WTC11 (cell line): ENCODE results near the gene FBF1. TPM values are rescaled to one million over a fixed set of nuclear protein-coding genes. Genes with fewer than 3 reads are reported as not detected.

Experiments used
- ATAC-seq: fragments of 200-7000 bp; cut with Tn5 transposase; 2 replicates; pipeline ENCODE4 v1.10.0; 2021; ENCODE audit warnings: mild to moderate bottlenecking, moderate library complexity
- CTCF ChIA-PET: fragments of 300-600 bp; sonication (Branson Sonifier 250); formaldehyde crosslinking; loops from one replicate; lab custom pipeline; 2021; ENCODE audit warnings: antibody characterized with exemption; lab: Charles Lee
- POLR2A ChIA-PET: fragments of 350-600 bp; sonication (Branson Sonifier 250); formaldehyde crosslinking; loops from one replicate; lab custom pipeline; 2021; ENCODE audit warnings: antibody characterized with exemption; lab: Charles Lee
- DNase-seq: peaks from one replicate; pipeline ENCODE4 v3.0.0; 2021; ENCODE audit warnings: low spot score
- H3K27ac Mint-ChIP-seq: 2 replicates; pipeline ENCODE4 v1.8.0; 2021; ENCODE audit warnings: mixed read lengths
- H3K27me3 Mint-ChIP-seq: 2 replicates; pipeline ENCODE4 v1.8.0; 2021; ENCODE audit warnings: low read depth, mild to moderate bottlenecking, moderate library complexity, mixed read lengths
- H3K36me3 Mint-ChIP-seq: 2 replicates; pipeline ENCODE4 v1.8.0; 2021; ENCODE audit warnings: mixed read lengths
- H3K4me1 Mint-ChIP-seq: 2 replicates; pipeline ENCODE4 v1.8.0; 2022; ENCODE audit warnings: mixed read lengths
- H3K4me3 Mint-ChIP-seq: 2 replicates; pipeline ENCODE4 v1.8.0; 2021; ENCODE audit warnings: mild to moderate bottlenecking, moderate library complexity, mixed read lengths
- H3K9me3 Mint-ChIP-seq: 2 replicates; pipeline ENCODE4 v1.8.0; 2021; ENCODE audit warnings: mixed read lengths
- CBFB ChIP-seq: sonication (generic); formaldehyde crosslinking; IDR thresholded peaks from 2 replicates; pipeline ENCODE4 v1.8.1; 2022; ENCODE audit warnings: mild to moderate bottlenecking, low read depth, missing genetic modification reagents
- IRF2 ChIP-seq: sonication (generic); formaldehyde crosslinking; IDR thresholded peaks from 2 replicates; pipeline ENCODE4 v1.8.0; 2022; ENCODE audit warnings: low read depth, missing genetic modification reagents, borderline replicate concordance
- JAZF1 ChIP-seq: fragments of 250-450 bp; sonication (Bioruptor Pico); IDR thresholded peaks from 2 replicates; pipeline ENCODE4 v1.9.0; 2021; ENCODE audit warnings: moderate library complexity, mild to moderate bottlenecking, inconsistent platforms
- JUN ChIP-seq: sonication (generic); formaldehyde crosslinking; IDR thresholded peaks from 2 replicates; pipeline ENCODE4 v1.8.0; 2023; ENCODE audit warnings: mild to moderate bottlenecking, missing genetic modification reagents
- MAX ChIP-seq: sonication (generic); formaldehyde crosslinking; IDR thresholded peaks from 2 replicates; pipeline ENCODE4 v1.8.0; 2022; ENCODE audit warnings: mild to moderate bottlenecking, missing genetic modification reagents
- MYBL2 ChIP-seq: sonication (generic); formaldehyde crosslinking; IDR thresholded peaks from 2 replicates; pipeline ENCODE4 v1.8.1; 2023; ENCODE audit warnings: mild to moderate bottlenecking, moderate library complexity, missing genetic modification reagents
- NR2C2 ChIP-seq: sonication (generic); formaldehyde crosslinking; IDR thresholded peaks from 2 replicates; pipeline ENCODE4 v1.8.0; 2022; ENCODE audit warnings: mild to moderate bottlenecking, missing genetic modification reagents
- PRDM15 ChIP-seq: sonication (generic); formaldehyde crosslinking; IDR thresholded peaks from 2 replicates; pipeline ENCODE4 v1.8.0; 2022; ENCODE audit warnings: missing genetic modification reagents
- STAT6 ChIP-seq: sonication (generic); formaldehyde crosslinking; conservative IDR thresholded peaks from 2 replicates; pipeline ENCODE4 v1.8.1; 2023; ENCODE audit warnings: mild to moderate bottlenecking, low read depth, missing genetic modification reagents, moderate library complexity
- ZNF512 ChIP-seq: sonication (generic); formaldehyde crosslinking; IDR thresholded peaks from 2 replicates; pipeline ENCODE4 v1.8.1; 2022; ENCODE audit warnings: missing genetic modification reagents, borderline replicate concordance
- ZNF532 ChIP-seq: fragments of 250-450 bp; sonication (Bioruptor Pico); IDR thresholded peaks from 2 replicates; pipeline ENCODE4 v1.9.0; 2021; ENCODE audit warnings: mild to moderate bottlenecking, borderline replicate concordance
- total RNA-seq: library from RNA; stranded (reverse); gene quantifications from 3 replicates; pipeline ENCODE4 v1.2.3, GENCODE V29; 2021
- TF ChIP-seq, protein P1 (sequence below): sonication (generic); formaldehyde crosslinking; IDR thresholded peaks from 2 replicates; pipeline ENCODE4 v1.8.1; 2023; ENCODE audit warnings: mild to moderate bottlenecking, missing genetic modification reagents
- TF ChIP-seq, protein P2 (sequence below): sonication (generic); formaldehyde crosslinking; IDR thresholded peaks from 2 replicates; pipeline ENCODE4 v1.8.0; 2023; ENCODE audit warnings: missing genetic modification reagents, mild to moderate bottlenecking, borderline replicate concordance

Gene FBF1
- total RNA-seq, 1 experiment from 2014 or later: 19.8 TPM

DNA sequence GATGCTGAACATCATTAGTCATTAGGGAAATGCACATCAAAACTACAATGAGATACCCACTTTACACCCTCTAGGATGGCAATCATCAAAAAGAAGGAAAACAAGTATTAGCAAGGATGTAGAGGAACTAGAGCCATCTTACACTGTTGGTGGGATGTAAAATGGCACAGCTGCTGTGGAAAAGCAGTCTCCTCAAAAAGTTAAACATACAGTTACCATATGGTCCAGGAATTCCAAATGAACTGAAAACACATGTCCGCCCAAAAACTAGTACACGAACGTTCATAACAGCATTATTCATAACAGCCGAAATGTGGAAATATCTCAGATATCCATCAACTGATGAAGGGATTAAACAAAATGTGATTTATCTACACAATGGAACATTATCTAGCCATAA lies 7.0 kb downstream of the FBF1 start (continued):
- TF ChIP-seq PRDM15 (CRISPR knock-in tag): no peak
- no peak for TF ChIP-seq ZNF512 (CRISPR knock-in tag)
- no peak for TF ChIP-seq JUN (CRISPR knock-in tag)
- no peak for TF ChIP-seq JAZF1 (CRISPR knock-in tag)
- TF ChIP-seq, protein P1, sequence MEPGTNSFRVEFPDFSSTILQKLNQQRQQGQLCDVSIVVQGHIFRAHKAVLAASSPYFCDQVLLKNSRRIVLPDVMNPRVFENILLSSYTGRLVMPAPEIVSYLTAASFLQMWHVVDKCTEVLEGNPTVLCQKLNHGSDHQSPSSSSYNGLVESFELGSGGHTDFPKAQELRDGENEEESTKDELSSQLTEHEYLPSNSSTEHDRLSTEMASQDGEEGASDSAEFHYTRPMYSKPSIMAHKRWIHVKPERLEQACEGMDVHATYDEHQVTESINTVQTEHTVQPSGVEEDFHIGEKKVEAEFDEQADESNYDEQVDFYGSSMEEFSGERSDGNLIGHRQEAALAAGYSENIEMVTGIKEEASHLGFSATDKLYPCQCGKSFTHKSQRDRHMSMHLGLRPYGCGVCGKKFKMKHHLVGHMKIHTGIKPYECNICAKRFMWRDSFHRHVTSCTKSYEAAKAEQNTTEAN (CRISPR knock-in tag): no peak
- TF ChIP-seq MYBL2 (CRISPR knock-in tag): no peak
- no peak for TF ChIP-seq STAT6 (CRISPR knock-in tag)

GRCh38 chr17:75932852-75933251 lies 8.0 kb downstream of the FBF1 start:
- DNase-seq: no peak
- H3K9me3 Mint-ChIP-seq: no peaks in the 10 kb centered on the region
- ATAC-seq: no peak
- H3K4me1 Mint-ChIP-seq: no peaks in the 10 kb centered on the region
- ChIA-PET CTCF (no interaction called here), POLR2A (no interaction called here)
- no peaks in the 10 kb centered on the region for H3K27me3 Mint-ChIP-seq
- no peak overlapping the region for H3K4me3 Mint-ChIP-seq
- no peaks in the 10 kb centered on the region; the same call in 1 of the 2 replicates for H3K36me3 Mint-ChIP-seq
- no peak overlapping the region for H3K27ac Mint-ChIP-seq
- TF ChIP-seq, protein P1 (CRISPR knock-in tag): no peak
- TF ChIP-seq, protein P2, sequence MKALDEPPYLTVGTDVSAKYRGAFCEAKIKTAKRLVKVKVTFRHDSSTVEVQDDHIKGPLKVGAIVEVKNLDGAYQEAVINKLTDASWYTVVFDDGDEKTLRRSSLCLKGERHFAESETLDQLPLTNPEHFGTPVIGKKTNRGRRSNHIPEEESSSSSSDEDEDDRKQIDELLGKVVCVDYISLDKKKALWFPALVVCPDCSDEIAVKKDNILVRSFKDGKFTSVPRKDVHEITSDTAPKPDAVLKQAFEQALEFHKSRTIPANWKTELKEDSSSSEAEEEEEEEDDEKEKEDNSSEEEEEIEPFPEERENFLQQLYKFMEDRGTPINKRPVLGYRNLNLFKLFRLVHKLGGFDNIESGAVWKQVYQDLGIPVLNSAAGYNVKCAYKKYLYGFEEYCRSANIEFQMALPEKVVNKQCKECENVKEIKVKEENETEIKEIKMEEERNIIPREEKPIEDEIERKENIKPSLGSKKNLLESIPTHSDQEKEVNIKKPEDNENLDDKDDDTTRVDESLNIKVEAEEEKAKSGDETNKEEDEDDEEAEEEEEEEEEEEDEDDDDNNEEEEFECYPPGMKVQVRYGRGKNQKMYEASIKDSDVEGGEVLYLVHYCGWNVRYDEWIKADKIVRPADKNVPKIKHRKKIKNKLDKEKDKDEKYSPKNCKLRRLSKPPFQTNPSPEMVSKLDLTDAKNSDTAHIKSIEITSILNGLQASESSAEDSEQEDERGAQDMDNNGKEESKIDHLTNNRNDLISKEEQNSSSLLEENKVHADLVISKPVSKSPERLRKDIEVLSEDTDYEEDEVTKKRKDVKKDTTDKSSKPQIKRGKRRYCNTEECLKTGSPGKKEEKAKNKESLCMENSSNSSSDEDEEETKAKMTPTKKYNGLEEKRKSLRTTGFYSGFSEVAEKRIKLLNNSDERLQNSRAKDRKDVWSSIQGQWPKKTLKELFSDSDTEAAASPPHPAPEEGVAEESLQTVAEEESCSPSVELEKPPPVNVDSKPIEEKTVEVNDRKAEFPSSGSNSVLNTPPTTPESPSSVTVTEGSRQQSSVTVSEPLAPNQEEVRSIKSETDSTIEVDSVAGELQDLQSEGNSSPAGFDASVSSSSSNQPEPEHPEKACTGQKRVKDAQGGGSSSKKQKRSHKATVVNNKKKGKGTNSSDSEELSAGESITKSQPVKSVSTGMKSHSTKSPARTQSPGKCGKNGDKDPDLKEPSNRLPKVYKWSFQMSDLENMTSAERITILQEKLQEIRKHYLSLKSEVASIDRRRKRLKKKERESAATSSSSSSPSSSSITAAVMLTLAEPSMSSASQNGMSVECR (CRISPR knock-in tag): no peak
- TF ChIP-seq MAX (CRISPR knock-in tag) (no peak), IRF2 (CRISPR knock-in tag) (no peak), NR2C2 (no peak), CBFB (CRISPR knock-in tag) (no peak), ZNF532 (CRISPR knock-in tag) (no peak)
